HG02763 (cell line): ENCODE results near the gene TEX101.
"Not testable (repeated sequence)": the region's sequence is repeated elsewhere in the genome, so short reads cannot be mapped to it uniquely, and the experiment has no call there.

Experiments used
- ATAC-seq: cut with Tn5 transposase; IDR thresholded peaks from one replicate; pipeline ENCODE4 v1.9.1; 2021; ENCODE audit warnings: mild to moderate bottlenecking, moderate library complexity; ENCODE audit not compliant: unreplicated experiment

The TEX101 gene

GRCh38 chr19:43416951-43417623 lies 2.4 kb downstream of the TEX101 start:
- ATAC-seq: no peak

- ATAC-seq: no peak
Measured at GRCh38 chr19:43420954-43421353, 6.3 kb downstream of the TEX101 start.

GRCh38 chr19:43422000-43422688 lies 7.5 kb downstream of the TEX101 start:
- ATAC-seq: no peak

GRCh38 chr19:43422689-43423066 lies 8.0 kb downstream of the TEX101 start:
- ATAC-seq: no peak

- no peak for ATAC-seq
Measured at GRCh38 chr19:43423779-43424178, 9.1 kb downstream of the TEX101 start.

- no peak for ATAC-seq
Measured at GRCh38 chr19:43425567-43426392, 11.1 kb downstream of the TEX101 start.

- no peak for ATAC-seq
Measured at GRCh38 chr19:43429395-43429794, 14.7 kb downstream of the TEX101 start.

- ATAC-seq: no peak
Measured at GRCh38 chr19:43430142-43430710, 15.5 kb downstream of the TEX101 start.

- ATAC-seq: no peak
Measured at GRCh38 chr19:43430976-43431375, 16.3 kb downstream of the TEX101 start.

- no peak for ATAC-seq
Measured at GRCh38 chr19:43433358-43433673, 18.6 kb downstream of the TEX101 start.

GRCh38 chr19:43433689-43434088 lies 19.0 kb downstream of the TEX101 start:
- no peak for ATAC-seq

- ATAC-seq: no peak
Measured at GRCh38 chr19:43435775-43436174, 21.1 kb downstream of the TEX101 start.

GRCh38 chr19:43437284-43437683 lies 22.6 kb downstream of the TEX101 start:
- ATAC-seq: not testable (repeated sequence)

- no peak for ATAC-seq
Measured at GRCh38 chr19:43437712-43438111, 23.0 kb downstream of the TEX101 start.

GRCh38 chr19:43438291-43439031 lies 23.8 kb downstream of the TEX101 start:
- no peak for ATAC-seq

GRCh38 chr19:43439032-43439708 lies 24.5 kb downstream of the TEX101 start:
- ATAC-seq: no peak

- no peak for ATAC-seq
Measured at GRCh38 chr19:43439709-43440063, 25.0 kb downstream of the TEX101 start.

GRCh38 chr19:43441716-43442115 lies 27.0 kb downstream of the TEX101 start:
- ATAC-seq: no peak

- not testable (repeated sequence) for ATAC-seq
Measured at GRCh38 chr19:43444091-43444490, 29.4 kb downstream of the TEX101 start.

GRCh38 chr19:43444531-43445287 lies 30.0 kb downstream of the TEX101 start:
- no peak for ATAC-seq
